ENCODE measurements around the gene ZC3H10.

DNA sequence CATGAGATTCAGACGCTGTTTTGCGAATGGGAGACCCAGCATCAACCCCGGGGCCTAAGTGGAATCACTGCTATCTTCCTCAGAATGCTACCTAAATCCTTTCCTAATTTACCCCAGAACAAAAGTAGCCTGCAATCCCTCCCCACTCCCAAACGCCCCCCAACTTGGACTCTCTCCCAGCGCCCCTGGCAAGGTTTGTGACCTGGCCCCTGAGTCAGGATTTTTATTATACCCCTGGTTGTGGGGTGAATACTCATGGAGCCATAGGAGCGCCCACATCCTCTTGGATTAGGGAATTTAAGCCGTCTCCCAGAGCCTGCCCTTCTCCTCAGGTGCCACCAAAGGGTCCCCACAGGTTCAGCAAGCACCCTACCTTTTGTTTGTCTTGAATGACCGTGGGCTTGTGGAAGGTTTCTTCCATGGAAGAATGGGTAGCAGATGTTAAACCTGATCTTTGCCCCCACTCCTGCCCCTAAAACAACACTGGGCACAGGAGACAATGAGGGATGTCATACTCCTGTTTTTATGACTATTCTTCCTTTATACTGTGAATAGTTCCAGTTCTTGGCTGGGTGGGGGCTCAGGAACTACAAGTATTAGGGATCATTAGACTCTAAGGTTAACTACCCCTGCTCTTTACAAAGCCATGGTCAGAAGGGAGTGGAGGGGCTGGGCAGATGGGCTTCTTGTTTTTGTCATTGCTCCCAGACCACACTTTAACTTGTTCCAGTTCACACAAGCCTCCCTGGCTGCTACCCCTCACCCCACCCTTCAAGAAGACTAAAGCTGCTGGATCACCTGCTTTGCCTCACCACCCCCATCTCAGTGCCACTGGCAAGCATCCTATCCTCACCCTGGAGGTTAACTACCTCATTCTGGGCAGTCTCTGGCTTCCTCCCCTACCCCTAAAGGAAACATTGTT, 35.0 kb downstream of the ZC3H10 start:
- TF ChIP-seq CEBPB (IDR thresholded peaks at IDR 0.05; ENCODE audit: low read depth, low read length) = no peak
- no peak for TF ChIP-seq POLR2A (IDR thresholded peaks at IDR 0.05; ENCODE audit: control extremely low read depth in 1 of 2, low read depth in 2 of 2, low read length in 2 of 2)
- TF ChIP-seq, protein P1, sequence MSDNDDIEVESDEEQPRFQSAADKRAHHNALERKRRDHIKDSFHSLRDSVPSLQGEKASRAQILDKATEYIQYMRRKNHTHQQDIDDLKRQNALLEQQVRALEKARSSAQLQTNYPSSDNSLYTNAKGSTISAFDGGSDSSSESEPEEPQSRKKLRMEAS (IDR thresholded peaks at IDR 0.05) = no peak
- TF ChIP-seq, protein P2, sequence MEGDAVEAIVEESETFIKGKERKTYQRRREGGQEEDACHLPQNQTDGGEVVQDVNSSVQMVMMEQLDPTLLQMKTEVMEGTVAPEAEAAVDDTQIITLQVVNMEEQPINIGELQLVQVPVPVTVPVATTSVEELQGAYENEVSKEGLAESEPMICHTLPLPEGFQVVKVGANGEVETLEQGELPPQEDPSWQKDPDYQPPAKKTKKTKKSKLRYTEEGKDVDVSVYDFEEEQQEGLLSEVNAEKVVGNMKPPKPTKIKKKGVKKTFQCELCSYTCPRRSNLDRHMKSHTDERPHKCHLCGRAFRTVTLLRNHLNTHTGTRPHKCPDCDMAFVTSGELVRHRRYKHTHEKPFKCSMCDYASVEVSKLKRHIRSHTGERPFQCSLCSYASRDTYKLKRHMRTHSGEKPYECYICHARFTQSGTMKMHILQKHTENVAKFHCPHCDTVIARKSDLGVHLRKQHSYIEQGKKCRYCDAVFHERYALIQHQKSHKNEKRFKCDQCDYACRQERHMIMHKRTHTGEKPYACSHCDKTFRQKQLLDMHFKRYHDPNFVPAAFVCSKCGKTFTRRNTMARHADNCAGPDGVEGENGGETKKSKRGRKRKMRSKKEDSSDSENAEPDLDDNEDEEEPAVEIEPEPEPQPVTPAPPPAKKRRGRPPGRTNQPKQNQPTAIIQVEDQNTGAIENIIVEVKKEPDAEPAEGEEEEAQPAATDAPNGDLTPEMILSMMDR (IDR thresholded peaks at IDR 0.05; ENCODE audit: control extremely low read depth in 1 of 3, insufficient read depth in 1 of 3, low read depth in 1 of 3, low read length in 3 of 3) = no peak
- TF ChIP-seq, protein P3, sequence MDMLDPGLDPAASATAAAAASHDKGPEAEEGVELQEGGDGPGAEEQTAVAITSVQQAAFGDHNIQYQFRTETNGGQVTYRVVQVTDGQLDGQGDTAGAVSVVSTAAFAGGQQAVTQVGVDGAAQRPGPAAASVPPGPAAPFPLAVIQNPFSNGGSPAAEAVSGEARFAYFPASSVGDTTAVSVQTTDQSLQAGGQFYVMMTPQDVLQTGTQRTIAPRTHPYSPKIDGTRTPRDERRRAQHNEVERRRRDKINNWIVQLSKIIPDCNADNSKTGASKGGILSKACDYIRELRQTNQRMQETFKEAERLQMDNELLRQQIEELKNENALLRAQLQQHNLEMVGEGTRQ (IDR thresholded peaks at IDR 0.05; ENCODE audit: low read length) = no peak
- no peak for TF ChIP-seq POLR2AphosphoS5 (IDR thresholded peaks at IDR 0.05; ENCODE audit: low read depth, low read length)
- TF ChIP-seq, protein P4, sequence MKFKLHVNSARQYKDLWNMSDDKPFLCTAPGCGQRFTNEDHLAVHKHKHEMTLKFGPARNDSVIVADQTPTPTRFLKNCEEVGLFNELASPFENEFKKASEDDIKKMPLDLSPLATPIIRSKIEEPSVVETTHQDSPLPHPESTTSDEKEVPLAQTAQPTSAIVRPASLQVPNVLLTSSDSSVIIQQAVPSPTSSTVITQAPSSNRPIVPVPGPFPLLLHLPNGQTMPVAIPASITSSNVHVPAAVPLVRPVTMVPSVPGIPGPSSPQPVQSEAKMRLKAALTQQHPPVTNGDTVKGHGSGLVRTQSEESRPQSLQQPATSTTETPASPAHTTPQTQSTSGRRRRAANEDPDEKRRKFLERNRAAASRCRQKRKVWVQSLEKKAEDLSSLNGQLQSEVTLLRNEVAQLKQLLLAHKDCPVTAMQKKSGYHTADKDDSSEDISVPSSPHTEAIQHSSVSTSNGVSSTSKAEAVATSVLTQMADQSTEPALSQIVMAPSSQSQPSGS (IDR thresholded peaks at IDR 0.05; ENCODE audit: low read length) = no peak

All from H1 (cell line).